ENCODE measurements around the gene ROR1.

DNA sequence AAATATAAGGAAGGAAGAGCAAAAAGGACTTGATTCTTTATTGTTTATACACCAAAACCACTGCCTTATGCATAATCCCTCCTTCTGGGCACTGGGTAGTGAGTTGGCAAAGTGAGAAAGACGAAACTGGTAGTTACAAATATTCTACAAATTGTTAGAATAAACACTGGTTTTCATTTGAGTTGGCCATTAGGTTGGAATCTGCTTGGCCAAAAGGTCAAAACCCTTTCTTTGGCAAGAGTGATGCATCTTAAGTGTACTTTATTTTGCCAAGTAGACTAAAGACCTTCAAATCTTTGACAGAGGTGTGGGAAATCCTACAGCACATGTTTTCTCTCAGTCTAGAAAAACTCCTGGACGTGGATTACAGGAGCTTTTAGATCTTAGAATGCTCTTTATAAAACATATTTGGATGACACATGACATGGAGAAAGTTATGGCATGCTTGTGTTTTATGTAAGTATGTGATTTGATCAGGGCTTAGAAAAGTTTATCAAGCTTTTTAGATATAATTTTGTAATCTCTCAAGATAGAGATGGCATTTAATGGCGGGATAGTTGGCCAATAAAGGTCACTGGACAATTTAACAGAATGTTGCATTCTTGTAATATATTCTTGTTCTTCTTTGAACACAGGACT, 120.9 kb downstream of the ROR1 start:
- TF ChIP-seq, protein P1, sequence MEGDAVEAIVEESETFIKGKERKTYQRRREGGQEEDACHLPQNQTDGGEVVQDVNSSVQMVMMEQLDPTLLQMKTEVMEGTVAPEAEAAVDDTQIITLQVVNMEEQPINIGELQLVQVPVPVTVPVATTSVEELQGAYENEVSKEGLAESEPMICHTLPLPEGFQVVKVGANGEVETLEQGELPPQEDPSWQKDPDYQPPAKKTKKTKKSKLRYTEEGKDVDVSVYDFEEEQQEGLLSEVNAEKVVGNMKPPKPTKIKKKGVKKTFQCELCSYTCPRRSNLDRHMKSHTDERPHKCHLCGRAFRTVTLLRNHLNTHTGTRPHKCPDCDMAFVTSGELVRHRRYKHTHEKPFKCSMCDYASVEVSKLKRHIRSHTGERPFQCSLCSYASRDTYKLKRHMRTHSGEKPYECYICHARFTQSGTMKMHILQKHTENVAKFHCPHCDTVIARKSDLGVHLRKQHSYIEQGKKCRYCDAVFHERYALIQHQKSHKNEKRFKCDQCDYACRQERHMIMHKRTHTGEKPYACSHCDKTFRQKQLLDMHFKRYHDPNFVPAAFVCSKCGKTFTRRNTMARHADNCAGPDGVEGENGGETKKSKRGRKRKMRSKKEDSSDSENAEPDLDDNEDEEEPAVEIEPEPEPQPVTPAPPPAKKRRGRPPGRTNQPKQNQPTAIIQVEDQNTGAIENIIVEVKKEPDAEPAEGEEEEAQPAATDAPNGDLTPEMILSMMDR (IDR thresholded peaks at IDR 0.05) = no peak
- TF ChIP-seq POLR2A (IDR thresholded peaks at IDR 0.05) = no peak

Data from thyroid gland (tissue), 4 donors.